Glutamatergic neuron (in vitro differentiated cells): ENCODE results near the gene KRT37. TPM values are rescaled to one million over a fixed set of nuclear protein-coding genes. Genes with fewer than 3 reads are reported as not detected.

Experiments
- DNase-seq: peaks from one replicate; pipeline ENCODE4 v3.0.0; 2022
- H3K27ac Mint-ChIP-seq: one replicate; pipeline ENCODE4 v1.8.0; 2020; ENCODE audit warnings: mild to moderate bottlenecking, mixed read lengths, inconsistent platforms; ENCODE audit not compliant: unreplicated experiment
- H3K27me3 Mint-ChIP-seq: one replicate; pipeline ENCODE4 v1.8.0; 2020; ENCODE audit warnings: mild to moderate bottlenecking, moderate library complexity, mixed read lengths, inconsistent platforms; ENCODE audit not compliant: unreplicated experiment
- H3K36me3 Mint-ChIP-seq: one replicate; pipeline ENCODE4 v1.8.0; 2020; ENCODE audit warnings: mild to moderate bottlenecking, mixed read lengths, inconsistent platforms; ENCODE audit not compliant: unreplicated experiment
- H3K4me1 Mint-ChIP-seq: one replicate; pipeline ENCODE4 v1.8.0; 2020; ENCODE audit warnings: mild to moderate bottlenecking, low read depth, mixed read lengths, inconsistent platforms; ENCODE audit not compliant: unreplicated experiment
- H3K4me3 Mint-ChIP-seq: one replicate; pipeline ENCODE4 v1.8.0; 2020; ENCODE audit warnings: mild to moderate bottlenecking, mixed read lengths, inconsistent platforms; ENCODE audit not compliant: unreplicated experiment
- H3K9me3 Mint-ChIP-seq: one replicate; pipeline ENCODE4 v1.8.0; 2020; ENCODE audit warnings: mild to moderate bottlenecking, moderate library complexity, mixed read lengths, inconsistent platforms; ENCODE audit not compliant: unreplicated experiment
- total RNA-seq: library from RNA; stranded (reverse); fragmentation: NEBNext Ultra II Directional; extraction: Animal tissue kit (Norgen Biotek cat#: 25700); gene quantifications from one replicate; pipeline ENCODE4 v1.2.1, GENCODE V29; 2021; ENCODE audit not compliant: unreplicated experiment
- TF ChIP-seq, protein P1 (sequence below): fragments of 200-600 bp; sonication (generic); IDR thresholded peaks from one replicate; pipeline ENCODE4 v1.5.0; 2021; ENCODE audit not compliant: partially characterized antibody, unreplicated experiment

Gene KRT37
- total RNA-seq, 1 donor from 2014 or later = not detected

DNA sequence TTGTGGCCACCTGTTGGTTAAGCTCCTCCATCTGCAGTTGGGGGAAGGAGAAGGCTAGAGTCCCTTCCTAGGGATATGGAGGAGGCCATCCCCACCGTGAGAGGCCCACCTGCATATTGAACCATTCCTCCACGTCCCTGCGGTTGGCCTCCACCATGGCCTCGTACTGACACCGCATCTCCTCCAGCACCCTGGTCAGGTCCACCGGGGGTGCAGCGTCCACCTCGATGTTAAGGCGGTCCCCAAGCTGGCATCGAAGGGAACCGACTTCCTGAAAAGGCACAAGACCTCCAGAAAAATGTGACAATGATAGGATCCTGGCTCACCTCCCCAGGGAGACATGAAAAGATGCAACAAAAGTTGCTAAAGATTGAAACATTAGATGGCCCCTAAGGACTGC, 39.8 kb upstream of the KRT37 start:
- Mint-ChIP-seq H3K4me3 (no peak overlapping the region), H3K27me3 (no peaks in the 10 kb centered on the region), H3K27ac (no peak overlapping the region), H3K4me1 (no peaks in the 10 kb centered on the region), H3K36me3 (no peaks in the 10 kb centered on the region), H3K9me3 (peaks cover 3% of the 10 kb centered on the region)
- TF ChIP-seq, protein P1, sequence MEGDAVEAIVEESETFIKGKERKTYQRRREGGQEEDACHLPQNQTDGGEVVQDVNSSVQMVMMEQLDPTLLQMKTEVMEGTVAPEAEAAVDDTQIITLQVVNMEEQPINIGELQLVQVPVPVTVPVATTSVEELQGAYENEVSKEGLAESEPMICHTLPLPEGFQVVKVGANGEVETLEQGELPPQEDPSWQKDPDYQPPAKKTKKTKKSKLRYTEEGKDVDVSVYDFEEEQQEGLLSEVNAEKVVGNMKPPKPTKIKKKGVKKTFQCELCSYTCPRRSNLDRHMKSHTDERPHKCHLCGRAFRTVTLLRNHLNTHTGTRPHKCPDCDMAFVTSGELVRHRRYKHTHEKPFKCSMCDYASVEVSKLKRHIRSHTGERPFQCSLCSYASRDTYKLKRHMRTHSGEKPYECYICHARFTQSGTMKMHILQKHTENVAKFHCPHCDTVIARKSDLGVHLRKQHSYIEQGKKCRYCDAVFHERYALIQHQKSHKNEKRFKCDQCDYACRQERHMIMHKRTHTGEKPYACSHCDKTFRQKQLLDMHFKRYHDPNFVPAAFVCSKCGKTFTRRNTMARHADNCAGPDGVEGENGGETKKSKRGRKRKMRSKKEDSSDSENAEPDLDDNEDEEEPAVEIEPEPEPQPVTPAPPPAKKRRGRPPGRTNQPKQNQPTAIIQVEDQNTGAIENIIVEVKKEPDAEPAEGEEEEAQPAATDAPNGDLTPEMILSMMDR = no peak
- DNase-seq = no peak

DNA sequence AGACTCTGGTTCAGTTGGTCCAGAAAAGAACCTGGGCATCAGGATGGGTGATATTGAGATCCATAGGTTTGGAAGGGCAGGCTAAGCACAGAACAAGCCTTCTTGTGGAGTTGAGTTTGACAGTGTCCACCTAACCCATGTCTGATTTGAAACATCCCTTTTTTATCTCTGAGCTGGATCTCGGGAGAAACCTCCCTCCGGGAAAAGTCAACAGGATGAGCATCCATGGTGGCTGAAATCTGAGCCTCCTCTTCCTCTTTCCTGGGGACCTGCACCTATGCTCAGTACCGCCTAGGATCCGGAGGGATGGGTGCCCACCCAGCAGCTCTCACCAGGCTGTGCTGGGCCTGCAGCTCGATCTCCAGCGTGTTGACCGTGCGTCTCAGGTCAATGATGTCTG, 39.4 kb upstream of the KRT37 start:
- TF ChIP-seq, protein P1 = no peak
- Mint-ChIP-seq H3K4me1 (no peaks in the 10 kb centered on the region), H3K36me3 (no peaks in the 10 kb centered on the region), H3K27ac (no peak overlapping the region), H3K9me3 (peaks cover 3% of the 10 kb centered on the region), H3K27me3 (no peaks in the 10 kb centered on the region), H3K4me3 (no peak overlapping the region)
- DNase-seq = no peak

DNA sequence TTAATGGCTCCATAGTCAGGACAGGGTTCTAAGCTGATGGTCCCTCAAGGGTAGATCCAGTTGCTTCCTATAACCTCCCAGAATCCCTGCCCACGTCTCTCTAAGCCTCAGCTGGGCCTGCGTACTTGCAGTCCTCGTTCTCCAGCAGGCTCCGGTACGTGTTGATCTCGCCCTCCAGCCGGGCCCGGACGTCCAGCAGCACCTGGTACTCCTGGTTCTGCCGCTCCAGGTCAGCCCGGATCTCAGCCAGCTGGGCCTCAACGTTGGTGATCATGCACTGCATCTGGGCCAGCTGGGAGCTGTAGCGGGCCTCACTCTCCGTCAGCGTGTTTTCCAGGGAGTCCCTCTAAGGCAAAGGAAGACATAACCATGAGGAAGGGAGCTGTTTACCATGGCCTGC, 38.3 kb upstream of the KRT37 start:
- Mint-ChIP-seq H3K9me3 (no peaks in the 10 kb centered on the region), H3K27ac (no peak overlapping the region), H3K27me3 (no peaks in the 10 kb centered on the region), H3K4me1 (no peaks in the 10 kb centered on the region), H3K36me3 (no peaks in the 10 kb centered on the region), H3K4me3 (no peak overlapping the region)
- TF ChIP-seq, protein P1 = no peak
- no peak for DNase-seq

DNA sequence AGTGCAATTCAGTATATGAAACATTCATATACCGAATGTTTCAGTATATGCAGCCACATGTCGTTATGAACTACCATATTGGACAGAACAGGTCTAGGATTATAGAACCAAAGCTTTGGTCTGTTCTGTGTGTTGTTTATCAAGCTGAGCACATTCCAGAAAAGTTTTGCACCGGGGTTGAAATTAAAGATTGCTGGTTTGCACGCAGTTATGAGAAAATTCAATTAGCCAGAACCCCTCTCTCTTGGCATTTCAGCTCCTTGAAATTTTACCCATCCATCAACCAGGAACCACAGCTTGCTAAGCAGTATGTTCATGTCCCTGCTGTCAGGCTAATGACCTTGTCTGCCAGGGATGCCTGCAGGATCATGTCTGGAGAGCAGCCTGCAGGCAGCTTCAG, 33.3 kb upstream of the KRT37 start:
- Mint-ChIP-seq H3K9me3 (no peaks in the 10 kb centered on the region), H3K27ac (no peak overlapping the region), H3K4me3 (no peak overlapping the region), H3K4me1 (no peaks in the 10 kb centered on the region), H3K36me3 (no peaks in the 10 kb centered on the region), H3K27me3 (peaks cover 3% of the 10 kb centered on the region)
- DNase-seq = no peak
- TF ChIP-seq, protein P1 = no peak

DNA sequence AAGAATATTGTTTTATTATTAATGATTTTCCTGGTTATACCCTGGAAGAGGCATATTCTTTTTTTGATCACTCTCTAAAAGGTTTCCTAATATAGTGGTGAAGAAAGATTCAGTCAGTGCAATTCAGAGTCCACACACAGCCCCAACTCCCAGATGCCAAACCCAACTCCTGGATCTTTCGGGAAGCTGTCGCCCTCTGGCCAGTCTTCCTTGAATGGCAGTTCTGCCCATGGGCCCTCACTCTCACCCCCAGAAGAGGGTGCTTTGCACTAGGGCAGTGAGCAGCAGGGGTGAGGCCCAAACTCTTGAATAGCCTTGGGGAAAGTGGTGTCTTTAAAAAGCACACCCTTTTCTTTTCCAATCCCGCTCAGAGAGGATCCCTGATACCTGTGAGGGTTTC, 31.8 kb upstream of the KRT37 start:
- no peaks in the 10 kb centered on the region for H3K36me3 Mint-ChIP-seq
- H3K9me3 Mint-ChIP-seq = no peaks in the 10 kb centered on the region
- TF ChIP-seq, protein P1 = no peak
- no peak overlapping the region for H3K27ac Mint-ChIP-seq
- H3K27me3 Mint-ChIP-seq = peaks cover 3% of the 10 kb centered on the region
- H3K4me3 Mint-ChIP-seq = no peak overlapping the region
- no peak for DNase-seq
- H3K4me1 Mint-ChIP-seq = no peaks in the 10 kb centered on the region
